Measurements from ENCODE around the gene LRFN2.

LRFN2 gene

DNA sequence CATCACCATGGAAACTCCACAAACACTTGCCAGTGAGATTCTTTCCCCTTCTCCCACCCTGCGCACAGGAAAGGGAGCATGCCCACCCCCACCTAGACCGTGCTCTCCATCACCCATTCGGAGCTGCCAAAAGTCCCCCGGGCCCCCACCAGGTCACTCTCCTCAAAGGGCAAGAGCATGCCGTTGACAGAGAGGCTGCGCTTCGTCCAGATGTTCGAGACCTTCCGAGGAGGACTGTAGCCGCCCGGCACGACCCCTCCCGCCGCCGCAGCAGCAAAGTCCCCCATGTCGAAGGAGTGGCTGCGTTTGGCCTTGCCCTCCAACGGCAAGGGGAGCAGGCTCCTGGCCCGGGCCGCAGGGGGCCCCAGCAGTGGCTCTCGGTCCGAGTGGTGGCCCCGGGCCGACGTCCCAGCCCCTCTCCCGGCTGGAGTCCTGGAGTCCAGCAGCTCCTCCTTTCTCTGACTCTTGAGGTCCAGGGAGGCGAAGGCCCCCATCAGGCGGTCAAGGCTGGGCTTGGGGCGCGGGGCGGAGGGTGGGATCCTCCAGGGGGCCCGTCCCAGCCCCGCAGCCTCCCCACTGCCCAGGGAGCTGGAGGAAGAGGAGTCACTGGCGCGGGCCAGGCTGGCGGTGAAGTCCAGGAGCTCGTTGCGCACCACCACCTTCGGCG is 195.2 kb downstream of the LRFN2 start:
- intact Hi-C loops (cut with micrococcal nuclease) = no loop called here
- peaks cover 6% of the 10 kb centered on the region for H3K27me3 Mint-ChIP-seq
- H3K4me1 Mint-ChIP-seq (ENCODE audit: low read depth) = no peaks in the 10 kb centered on the region
- H3K4me3 Mint-ChIP-seq = no peak overlapping the region
- H3K27ac Mint-ChIP-seq = no peak overlapping the region
- no peaks in the 10 kb centered on the region for H3K9me3 Mint-ChIP-seq
- H3K36me3 Mint-ChIP-seq (ENCODE audit: low read depth) = no peaks in the 10 kb centered on the region

DNA sequence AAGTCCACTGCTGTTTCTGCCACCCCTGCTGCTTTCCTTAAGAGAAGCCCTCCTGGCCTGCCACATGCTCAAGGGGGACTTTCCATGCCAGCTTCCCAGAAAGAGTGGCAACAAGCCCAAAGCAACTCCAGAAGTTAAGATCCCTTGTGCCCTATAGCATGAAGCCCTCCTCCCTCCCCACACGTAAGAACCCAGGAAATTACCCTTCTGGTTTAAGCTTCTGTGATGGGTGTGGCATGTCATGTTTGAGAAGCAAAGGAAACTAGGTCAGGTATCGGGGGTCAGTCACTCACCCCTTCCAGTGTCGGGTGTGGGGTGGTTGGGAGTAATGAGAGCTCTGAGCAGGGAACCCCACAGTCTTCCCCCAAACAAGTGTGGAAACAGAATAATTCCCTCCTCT is 196.1 kb downstream of the LRFN2 start:
- intact Hi-C loops (cut with micrococcal nuclease) = no loop called here
- no peaks in the 10 kb centered on the region for H3K9me3 Mint-ChIP-seq
- H3K4me1 Mint-ChIP-seq (ENCODE audit: low read depth) = no peaks in the 10 kb centered on the region
- no peak overlapping the region for H3K27ac Mint-ChIP-seq
- no peaks in the 10 kb centered on the region for H3K36me3 Mint-ChIP-seq (ENCODE audit: low read depth)
- no peak overlapping the region for H3K4me3 Mint-ChIP-seq
- H3K27me3 Mint-ChIP-seq = peaks cover 6% of the 10 kb centered on the region

DNA sequence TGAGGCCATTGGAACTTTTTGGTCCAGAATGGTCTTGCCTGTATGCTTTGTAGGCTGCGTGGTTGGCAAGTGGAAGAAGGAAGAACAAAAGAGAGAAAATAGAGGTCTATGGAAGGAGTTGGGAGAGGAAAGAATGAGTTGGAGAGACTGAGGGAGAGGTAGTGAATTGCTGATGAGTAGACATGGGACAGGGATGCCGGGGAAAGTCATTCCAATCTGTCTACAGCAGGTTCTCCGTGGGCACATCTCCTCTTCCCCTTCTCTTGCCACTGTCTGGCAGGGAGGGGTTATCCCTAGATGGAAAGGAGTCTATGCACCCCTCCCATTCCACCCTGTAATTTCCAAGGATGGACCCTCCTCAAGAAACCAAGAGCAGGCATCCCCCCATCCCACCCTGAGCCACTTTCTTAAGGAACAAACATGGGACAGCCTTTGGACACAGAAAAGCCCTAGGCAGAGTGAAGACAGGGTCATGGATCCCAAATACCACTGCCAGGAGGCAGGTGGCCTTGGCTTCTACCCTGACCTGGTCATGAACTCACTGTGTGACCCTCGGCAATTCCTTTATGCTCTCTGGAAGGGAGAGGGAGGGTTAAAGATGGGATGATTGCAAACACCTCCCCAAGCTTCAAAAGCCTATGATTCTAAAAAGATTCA is 196.9 kb downstream of the LRFN2 start:
- no peaks in the 10 kb centered on the region for H3K9me3 Mint-ChIP-seq
- no peaks in the 10 kb centered on the region for H3K36me3 Mint-ChIP-seq (ENCODE audit: low read depth)
- H3K4me3 Mint-ChIP-seq = no peak overlapping the region
- no peak overlapping the region for H3K27ac Mint-ChIP-seq
- intact Hi-C loops (cut with micrococcal nuclease) = no loop called here
- H3K4me1 Mint-ChIP-seq (ENCODE audit: low read depth) = no peaks in the 10 kb centered on the region
- H3K27me3 Mint-ChIP-seq = peaks cover 6% of the 10 kb centered on the region

DNA sequence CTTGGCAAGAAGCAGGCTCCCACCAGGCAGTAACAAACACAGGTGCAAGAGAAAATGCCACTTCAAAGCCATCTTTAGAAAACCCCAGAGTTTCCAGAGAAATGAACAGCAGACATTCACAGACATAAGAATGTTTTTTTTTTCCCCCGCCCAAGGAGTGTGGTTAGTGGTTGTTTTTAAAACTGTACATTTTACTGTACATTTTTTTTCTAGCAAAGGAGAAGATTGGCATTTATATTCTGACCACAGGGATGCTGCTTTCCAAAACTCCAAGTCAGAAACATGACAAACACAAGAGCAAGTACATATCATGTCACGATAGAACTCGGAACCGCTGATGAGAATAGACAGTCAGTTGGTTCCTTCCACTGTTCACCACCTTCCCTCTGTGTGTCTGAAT is 197.9 kb downstream of the LRFN2 start:
- no peaks in the 10 kb centered on the region for H3K9me3 Mint-ChIP-seq
- no peak overlapping the region for H3K4me3 Mint-ChIP-seq
- intact Hi-C loops (cut with micrococcal nuclease) = no loop called here
- no peak overlapping the region for H3K27ac Mint-ChIP-seq
- peaks cover 6% of the 10 kb centered on the region for H3K27me3 Mint-ChIP-seq
- no peaks in the 10 kb centered on the region for H3K36me3 Mint-ChIP-seq (ENCODE audit: low read depth)
- H3K4me1 Mint-ChIP-seq (ENCODE audit: low read depth) = no peaks in the 10 kb centered on the region

DNA sequence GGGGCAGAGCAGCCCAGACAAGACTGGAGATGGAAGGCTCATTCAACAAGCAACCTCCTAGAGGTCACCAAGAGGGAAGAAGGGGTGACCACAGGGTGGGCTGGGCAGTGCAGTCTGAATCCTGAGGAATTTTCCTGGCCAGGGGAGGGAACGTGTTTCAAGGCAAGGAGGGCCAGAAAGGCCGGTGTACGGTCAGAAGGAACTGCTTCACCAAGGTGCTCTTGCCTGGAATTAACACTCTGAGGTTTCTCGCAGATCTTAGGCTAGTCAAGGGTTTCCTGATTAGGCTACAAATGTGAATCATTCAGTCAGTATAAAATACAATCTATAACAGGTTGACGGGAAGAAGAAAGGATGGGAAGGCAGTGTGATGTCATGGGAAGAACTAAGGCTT is 199.3 kb downstream of the LRFN2 start:
- H3K9me3 Mint-ChIP-seq = no peaks in the 10 kb centered on the region
- no peak overlapping the region for H3K4me3 Mint-ChIP-seq
- H3K27me3 Mint-ChIP-seq = peaks cover 6% of the 10 kb centered on the region
- H3K4me1 Mint-ChIP-seq (ENCODE audit: low read depth) = no peaks in the 10 kb centered on the region
- intact Hi-C loops (cut with micrococcal nuclease) = no loop called here
- no peaks in the 10 kb centered on the region for H3K36me3 Mint-ChIP-seq (ENCODE audit: low read depth)
- H3K27ac Mint-ChIP-seq = no peak overlapping the region

DNA sequence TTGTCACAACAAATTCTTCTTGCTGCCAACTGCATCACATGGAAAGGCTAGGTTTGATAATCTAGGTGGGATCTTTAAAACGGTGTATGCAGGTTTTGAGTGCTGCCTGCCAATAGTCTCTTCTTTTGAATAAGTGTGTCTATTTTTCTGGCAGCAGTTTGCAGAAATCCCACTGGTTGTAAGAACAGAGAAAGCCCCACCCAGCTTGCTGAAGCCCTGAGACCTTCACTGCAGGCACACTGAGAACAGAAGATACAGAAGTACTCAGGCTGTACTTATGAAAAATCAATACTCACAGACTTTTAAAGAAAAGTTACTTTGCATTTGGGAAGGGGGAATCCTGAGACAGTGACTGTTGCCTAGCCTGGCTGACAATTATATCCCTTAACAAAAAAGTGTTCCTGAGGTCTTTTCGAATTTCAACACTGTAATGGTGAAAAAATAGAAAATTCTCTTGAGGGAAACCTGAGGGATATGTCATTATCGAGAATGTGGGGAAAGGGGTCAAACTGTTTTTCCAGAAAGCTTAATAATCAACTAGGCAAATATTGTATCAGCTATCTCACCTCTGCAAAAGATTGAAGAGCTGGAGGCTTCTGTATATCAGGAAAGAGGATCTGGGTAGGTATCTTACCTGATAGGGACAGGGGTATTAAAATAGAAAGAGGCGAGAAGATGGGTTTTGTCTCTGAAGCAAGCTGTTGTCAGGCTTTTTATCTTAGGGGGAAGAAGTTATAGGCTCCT is 199.9 kb downstream of the LRFN2 start:
- Mint-ChIP-seq H3K4me3 (no peak overlapping the region), H3K27me3 (peaks cover 6% of the 10 kb centered on the region)

DNA sequence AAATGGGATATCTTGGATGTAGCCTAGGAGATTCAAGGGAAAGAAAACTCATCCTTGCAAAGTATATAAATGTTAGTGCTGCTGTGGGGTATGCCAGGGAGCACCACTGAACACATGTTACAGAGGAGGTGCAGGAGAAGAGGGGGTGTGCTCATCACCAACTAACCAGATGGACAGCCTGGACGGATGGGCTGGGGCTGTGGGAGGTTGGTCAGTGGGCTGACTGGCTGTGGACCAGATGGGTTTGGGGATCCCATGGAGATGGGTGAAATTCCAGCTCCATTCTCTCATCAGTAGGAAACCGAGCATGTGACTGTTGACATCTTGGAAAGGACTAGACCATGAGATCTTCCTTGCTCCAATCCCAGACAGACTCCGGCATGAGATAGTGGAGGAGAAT is 201.0 kb downstream of the LRFN2 start:
- Mint-ChIP-seq H3K9me3 (no peaks in the 10 kb centered on the region), H3K36me3 (ENCODE audit: low read depth) (no peaks in the 10 kb centered on the region), H3K27me3 (peaks cover 6% of the 10 kb centered on the region), H3K27ac (no peak overlapping the region), H3K4me3 (no peak overlapping the region), H3K4me1 (ENCODE audit: low read depth) (no peaks in the 10 kb centered on the region)
- intact Hi-C loops (cut with micrococcal nuclease) = no loop called here

More for the DNA sequence above, 199.9 kb downstream of the LRFN2 start:
- no peaks in the 10 kb centered on the region for H3K36me3 Mint-ChIP-seq (ENCODE audit: low read depth)
- H3K4me1 Mint-ChIP-seq (ENCODE audit: low read depth) = no peaks in the 10 kb centered on the region
- no peak overlapping the region for H3K27ac Mint-ChIP-seq
- no peaks in the 10 kb centered on the region for H3K9me3 Mint-ChIP-seq
- intact Hi-C loops (cut with micrococcal nuclease) = no loop called here

DNA sequence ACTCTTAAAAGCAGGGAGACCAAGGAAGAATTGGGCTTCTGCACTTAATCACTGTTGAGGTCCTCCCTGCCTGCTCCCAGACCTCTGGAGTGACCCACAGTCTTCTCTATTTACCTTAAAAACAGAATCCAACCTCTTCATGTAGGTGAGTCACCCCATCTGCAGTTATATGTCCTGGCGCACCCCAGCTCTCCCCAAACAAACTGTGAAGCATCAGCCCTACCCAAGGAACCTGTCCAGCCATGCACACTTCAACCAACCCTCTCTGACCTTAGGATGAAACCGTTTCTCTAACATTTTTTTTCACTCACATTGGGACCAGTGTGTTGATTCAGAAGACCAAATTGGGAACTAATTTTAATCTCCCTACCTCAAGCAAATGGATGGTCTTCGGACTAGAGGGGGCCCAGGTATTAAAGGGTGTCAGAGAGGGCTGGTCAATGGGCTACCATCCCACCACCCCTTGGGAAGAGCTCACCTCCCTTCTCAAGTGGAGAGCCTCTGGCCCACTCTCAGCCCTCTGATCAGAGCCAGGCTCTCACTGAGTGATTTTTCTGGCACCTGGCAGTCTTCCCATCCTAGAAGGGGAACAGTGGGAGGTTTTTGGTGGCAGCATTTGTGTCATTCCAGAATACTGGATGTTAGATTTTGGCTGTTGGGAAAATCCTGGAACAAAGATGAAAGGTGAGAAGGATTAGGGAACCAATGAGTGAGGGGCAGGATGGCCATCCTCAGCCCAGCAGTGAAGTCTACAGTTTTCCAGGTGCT is 203.6 kb downstream of the LRFN2 start:
- H3K4me1 Mint-ChIP-seq (ENCODE audit: low read depth) = no peaks in the 10 kb centered on the region
- intact Hi-C loops (cut with micrococcal nuclease) = no loop called here

DNA sequence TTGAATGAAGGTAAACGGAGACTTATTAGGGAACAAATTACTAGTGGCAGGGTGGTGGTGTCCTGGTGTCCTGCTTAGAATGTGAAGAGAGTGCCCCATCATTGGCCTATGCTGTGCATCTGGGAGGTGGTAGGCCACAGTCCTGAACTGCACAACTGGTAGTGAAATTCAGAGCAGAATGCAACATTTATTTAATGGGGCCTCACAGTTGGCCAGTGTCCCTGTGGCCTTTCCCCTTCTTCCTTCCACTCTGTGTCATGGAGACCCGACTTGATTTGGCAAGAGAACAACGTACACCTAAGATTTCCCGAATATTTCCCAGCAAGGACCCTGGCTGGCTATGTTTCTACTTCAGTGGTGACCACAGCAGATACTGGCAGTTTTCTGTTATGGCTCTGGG is 206.9 kb downstream of the LRFN2 start:
- H3K9me3 Mint-ChIP-seq = peaks cover 26% of the 10 kb centered on the region
- H3K36me3 Mint-ChIP-seq (ENCODE audit: low read depth) = no peaks in the 10 kb centered on the region
- H3K27me3 Mint-ChIP-seq = no peaks in the 10 kb centered on the region
- intact Hi-C loops (cut with micrococcal nuclease) = no loop called here
- no peak overlapping the region for H3K4me3 Mint-ChIP-seq
- H3K27ac Mint-ChIP-seq = no peak overlapping the region
- H3K4me1 Mint-ChIP-seq (ENCODE audit: low read depth) = no peaks in the 10 kb centered on the region

More for the DNA sequence above, 203.6 kb downstream of the LRFN2 start:
- Mint-ChIP-seq H3K9me3 (peaks cover 8% of the 10 kb centered on the region), H3K27ac (no peak overlapping the region), H3K36me3 (ENCODE audit: low read depth) (no peaks in the 10 kb centered on the region), H3K27me3 (peaks cover 4% of the 10 kb centered on the region), H3K4me3 (no peak overlapping the region)

DNA sequence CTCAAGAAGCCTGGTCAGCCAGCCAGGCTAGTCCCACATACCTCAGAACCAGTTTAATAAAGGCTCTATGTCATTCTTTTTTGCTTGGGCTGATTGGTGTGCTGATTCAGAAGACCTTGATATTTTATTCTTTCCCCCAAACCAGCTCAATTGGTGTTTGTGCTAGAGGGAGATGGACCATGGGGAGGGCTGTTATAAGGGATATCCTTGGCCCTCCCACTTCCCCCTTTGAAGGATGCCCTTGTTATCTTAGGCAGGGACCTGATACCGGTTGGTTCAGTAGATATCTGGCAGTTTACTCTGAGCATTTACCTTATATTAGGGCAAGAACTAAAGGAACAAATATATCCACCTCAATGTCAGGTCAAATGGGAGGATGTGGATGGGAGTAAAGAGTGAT is 207.4 kb downstream of the LRFN2 start:
- Mint-ChIP-seq H3K27me3 (no peaks in the 10 kb centered on the region), H3K27ac (no peak overlapping the region), H3K4me1 (ENCODE audit: low read depth) (no peaks in the 10 kb centered on the region), H3K36me3 (ENCODE audit: low read depth) (no peaks in the 10 kb centered on the region), H3K4me3 (no peak overlapping the region), H3K9me3 (peaks cover 26% of the 10 kb centered on the region)
- intact Hi-C loops (cut with micrococcal nuclease) = no loop called here

DNA sequence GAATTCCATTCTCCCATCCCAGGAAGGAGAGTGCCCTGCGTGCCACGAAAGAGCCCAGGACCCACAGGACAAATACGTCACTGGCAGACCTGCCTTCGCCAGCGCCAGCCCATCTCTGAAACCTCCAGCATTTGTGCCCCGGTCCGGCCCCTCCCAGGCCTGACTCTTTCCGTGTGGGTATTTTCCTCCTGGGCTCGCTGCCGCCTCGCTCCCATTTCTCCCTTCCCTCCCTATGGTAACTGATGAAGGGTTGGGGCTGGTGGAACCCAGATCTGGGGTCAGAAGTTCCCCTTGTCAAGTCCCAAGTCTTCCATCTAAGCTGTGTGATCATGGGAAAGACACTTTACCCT is 208.5 kb downstream of the LRFN2 start:
- Mint-ChIP-seq H3K27ac (no peak overlapping the region), H3K4me3 (no peak overlapping the region), H3K36me3 (ENCODE audit: low read depth) (no peaks in the 10 kb centered on the region), H3K4me1 (ENCODE audit: low read depth) (no peaks in the 10 kb centered on the region), H3K9me3 (peaks cover 26% of the 10 kb centered on the region), H3K27me3 (no peaks in the 10 kb centered on the region)
- intact Hi-C loops (cut with micrococcal nuclease) = no loop called here

DNA sequence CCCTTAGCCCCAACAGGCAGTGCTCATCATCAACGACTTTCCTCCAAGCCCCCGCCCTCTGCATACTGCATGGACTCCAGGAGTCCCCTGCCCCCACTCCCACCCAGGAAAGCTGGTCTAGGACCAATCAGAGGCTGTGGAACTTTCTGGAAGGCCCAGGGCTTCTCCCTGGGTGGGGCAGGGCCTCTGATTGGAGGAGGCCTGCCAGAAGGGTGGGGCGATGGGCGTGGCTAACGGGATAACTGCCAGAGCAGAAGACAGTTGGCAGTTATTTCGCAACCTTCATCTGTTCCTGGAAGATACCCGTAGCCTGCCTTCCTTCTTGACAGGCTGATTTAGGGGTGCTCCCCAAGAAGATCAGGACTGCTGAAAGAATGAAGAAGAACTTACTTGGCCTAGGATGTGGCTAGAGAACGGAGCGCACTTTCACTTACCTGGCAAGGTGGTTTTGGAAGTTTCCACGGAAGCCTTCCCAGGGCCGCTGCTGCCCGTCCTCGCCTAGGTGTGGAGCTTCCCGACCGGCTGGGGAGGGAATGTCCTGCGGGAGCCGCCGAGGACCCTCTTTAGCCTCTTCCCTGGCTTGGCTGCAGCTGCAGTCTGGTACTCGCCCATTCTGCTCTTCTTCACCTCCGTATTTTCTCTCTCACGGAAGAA is 209.0 kb downstream of the LRFN2 start:
- intact Hi-C loops (cut with micrococcal nuclease) = no loop called here
- Mint-ChIP-seq H3K36me3 (ENCODE audit: low read depth) (no peaks in the 10 kb centered on the region), H3K4me3 (no peak overlapping the region), H3K27me3 (no peaks in the 10 kb centered on the region), H3K9me3 (peaks cover 26% of the 10 kb centered on the region), H3K4me1 (ENCODE audit: low read depth) (no peaks in the 10 kb centered on the region), H3K27ac (no peak overlapping the region)

DNA sequence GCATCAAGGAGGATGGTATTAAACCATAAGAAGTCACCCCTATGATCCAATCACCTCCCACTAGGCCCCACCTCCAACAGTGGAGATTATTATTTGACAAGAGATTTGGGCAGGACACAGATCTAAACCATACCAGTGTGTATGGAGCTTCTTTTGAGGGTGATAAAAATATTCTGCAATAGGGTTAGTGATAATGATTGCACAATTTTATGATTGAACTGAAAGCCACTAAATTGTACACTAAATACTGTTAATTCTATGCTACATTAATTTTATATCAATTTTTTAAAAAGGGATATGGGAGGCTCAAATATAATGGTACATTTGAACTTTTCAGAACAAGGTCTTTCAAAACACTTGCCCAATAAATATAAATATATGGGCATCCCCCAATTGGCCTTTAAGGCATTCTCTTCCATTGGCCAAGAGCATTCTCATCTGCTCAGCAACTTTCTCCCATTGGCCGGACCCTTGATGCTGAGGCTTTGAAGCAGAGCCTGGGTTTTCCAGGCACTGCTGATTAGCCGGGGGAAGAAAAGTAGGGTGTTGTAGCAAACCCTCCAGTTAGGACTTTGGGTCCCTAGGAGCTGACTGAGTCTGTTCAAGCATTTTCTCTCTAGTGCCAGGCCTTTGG is 209.9 kb downstream of the LRFN2 start:
- no peak overlapping the region for H3K27ac Mint-ChIP-seq

More for the DNA sequence above, 209.9 kb downstream of the LRFN2 start:
- intact Hi-C loops (cut with micrococcal nuclease) = no loop called here
- H3K27me3 Mint-ChIP-seq = no peaks in the 10 kb centered on the region
- no peaks in the 10 kb centered on the region for H3K4me1 Mint-ChIP-seq (ENCODE audit: low read depth)
- peaks cover 26% of the 10 kb centered on the region for H3K9me3 Mint-ChIP-seq
- H3K4me3 Mint-ChIP-seq = no peak overlapping the region
- H3K36me3 Mint-ChIP-seq (ENCODE audit: low read depth) = no peaks in the 10 kb centered on the region

Data from dendritic cell treated with granulocyte-macrophage colony-stimulating factor and Interleukin-4, amounts not matched to agents 40 ng/mL and 50 ng/mL, for 4 days (primary cell).